ENCODE results near the gene LXN. TPM values are rescaled to one million over a fixed set of nuclear protein-coding genes. Genes with fewer than 3 reads are reported as not detected.

Gene LXN
- total RNA-seq, 1 donor from 2014 or later = 18.1 TPM

GRCh38 chr3:158709666-158710083 is 37.2 kb upstream of the LXN start:
- Histone ChIP-seq H3K27me3 (ENCODE audit: insufficient read depth, low read length) (no peaks in the 10 kb centered on the region), H4K20me1 (ENCODE audit: insufficient read depth, low read length) (no peaks in the 10 kb centered on the region), H3K4me1 (ENCODE audit: insufficient read depth, low read length) (peaks cover 48% of the 10 kb centered on the region), H3K4me3 (ENCODE audit: insufficient read depth, low read depth, low read length) (no peak overlapping the region), H3K9ac (ENCODE audit: low read length) (peak overlapping the region; percentile 41), H2AFZ (ENCODE audit: low read depth, low read length) (no peak overlapping the region), H3K27ac (ENCODE audit: low read depth, low read length) (peak overlapping the region; percentile 83), H3K9me3 (ENCODE audit: insufficient read depth, low read depth, low read length) (no peaks in the 10 kb centered on the region), H3K79me2 (ENCODE audit: insufficient read depth, low read length) (peaks cover 2% of the 10 kb centered on the region), H3K4me2 (ENCODE audit: low read length) (peak overlapping the region; percentile 43), H3K36me3 (ENCODE audit: insufficient read depth, low read length) (peaks cover 8% of the 10 kb centered on the region)
- peaks cover 56% of the 10 kb centered on the region for H3K4me1 Mint-ChIP-seq (ENCODE audit: low read depth, unreplicated experiment)
- peak overlapping the region; percentile 97 for H3K27ac Mint-ChIP-seq (ENCODE audit: unreplicated experiment)
- peaks cover 7% of the 10 kb centered on the region for H3K36me3 Mint-ChIP-seq (ENCODE audit: low read depth, unreplicated experiment)
- H3K9me3 Mint-ChIP-seq (ENCODE audit: unreplicated experiment) = peaks cover 4% of the 10 kb centered on the region
- no peak for TF ChIP-seq EZH2 (IDR thresholded peaks at IDR 0.05; ENCODE audit: insufficient read depth, low read length)
- FAIRE-seq (peak; percentile 98), DNase-seq (ENCODE audit: low read depth) (peak; percentile 100)
- no peaks in the 10 kb centered on the region for H3K27me3 Mint-ChIP-seq (ENCODE audit: low read depth, unreplicated experiment)
- peak overlapping the region; percentile 8 for H3K4me3 Mint-ChIP-seq (ENCODE audit: unreplicated experiment)

GRCh38 chr3:158703566-158703965 is 31.1 kb upstream of the LXN start:
- Histone ChIP-seq H3K9ac (ENCODE audit: low read length) (peak overlapping the region; percentile 49), H3K36me3 (ENCODE audit: insufficient read depth, low read length) (peaks cover 8% of the 10 kb centered on the region), H3K27ac (ENCODE audit: low read depth, low read length) (peak overlapping the region; percentile 84), H3K79me2 (ENCODE audit: insufficient read depth, low read length) (peaks cover 10% of the 10 kb centered on the region), H3K4me2 (ENCODE audit: low read length) (peak overlapping the region; percentile 70), H3K9me3 (ENCODE audit: insufficient read depth, low read depth, low read length) (no peaks in the 10 kb centered on the region), H3K4me3 (ENCODE audit: insufficient read depth, low read depth, low read length) (no peak overlapping the region), H3K4me1 (ENCODE audit: insufficient read depth, low read length) (peaks cover 36% of the 10 kb centered on the region), H4K20me1 (ENCODE audit: insufficient read depth, low read length) (no peaks in the 10 kb centered on the region), H3K27me3 (ENCODE audit: insufficient read depth, low read length) (no peaks in the 10 kb centered on the region), H2AFZ (ENCODE audit: low read depth, low read length) (no peak overlapping the region)
- peaks cover 15% of the 10 kb centered on the region for H3K4me1 Mint-ChIP-seq (ENCODE audit: low read depth, unreplicated experiment)
- no peaks in the 10 kb centered on the region for H3K27me3 Mint-ChIP-seq (ENCODE audit: low read depth, unreplicated experiment)
- peaks cover 14% of the 10 kb centered on the region for H3K36me3 Mint-ChIP-seq (ENCODE audit: low read depth, unreplicated experiment)
- H3K27ac Mint-ChIP-seq (ENCODE audit: unreplicated experiment) = peak overlapping the region; percentile 38
- H3K9me3 Mint-ChIP-seq (ENCODE audit: unreplicated experiment) = peaks cover 2% of the 10 kb centered on the region
- no peak for FAIRE-seq
- no peak overlapping the region for H3K4me3 Mint-ChIP-seq (ENCODE audit: unreplicated experiment)
- peak; percentile 71 for DNase-seq (ENCODE audit: low read depth)
- TF ChIP-seq CTCF (IDR thresholded peaks at IDR 0.05; ENCODE audit: insufficient read depth, low read depth, low read length) (no peak), EZH2 (IDR thresholded peaks at IDR 0.05; ENCODE audit: insufficient read depth, low read length) (no peak)

GRCh38 chr3:158702815-158703481 is 30.5 kb upstream of the LXN start:
- Histone ChIP-seq H4K20me1 (ENCODE audit: insufficient read depth, low read length) (no peaks in the 10 kb centered on the region), H3K27me3 (ENCODE audit: insufficient read depth, low read length) (no peaks in the 10 kb centered on the region), H3K9ac (ENCODE audit: low read length) (peak overlapping the region; percentile 49), H3K9me3 (ENCODE audit: insufficient read depth, low read depth, low read length) (no peaks in the 10 kb centered on the region), H2AFZ (ENCODE audit: low read depth, low read length) (no peak overlapping the region), H3K27ac (ENCODE audit: low read depth, low read length) (peak overlapping the region; percentile 84), H3K79me2 (ENCODE audit: insufficient read depth, low read length) (peaks cover 10% of the 10 kb centered on the region), H3K4me1 (ENCODE audit: insufficient read depth, low read length) (peaks cover 36% of the 10 kb centered on the region), H3K4me3 (ENCODE audit: insufficient read depth, low read depth, low read length) (no peak overlapping the region), H3K36me3 (ENCODE audit: insufficient read depth, low read length) (peaks cover 6% of the 10 kb centered on the region), H3K4me2 (ENCODE audit: low read length) (peak overlapping the region; percentile 70)
- DNase-seq (ENCODE audit: low read depth) = peak; percentile 81
- Mint-ChIP-seq H3K27me3 (ENCODE audit: low read depth, unreplicated experiment) (no peaks in the 10 kb centered on the region), H3K27ac (ENCODE audit: unreplicated experiment) (peak overlapping the region; percentile 38), H3K9me3 (ENCODE audit: unreplicated experiment) (peaks cover 2% of the 10 kb centered on the region), H3K4me3 (ENCODE audit: unreplicated experiment) (no peak overlapping the region), H3K36me3 (ENCODE audit: low read depth, unreplicated experiment) (peaks cover 15% of the 10 kb centered on the region), H3K4me1 (ENCODE audit: low read depth, unreplicated experiment) (peaks cover 15% of the 10 kb centered on the region)
- no peak for TF ChIP-seq EZH2 (IDR thresholded peaks at IDR 0.05; ENCODE audit: insufficient read depth, low read length)
- no peak for TF ChIP-seq CTCF (IDR thresholded peaks at IDR 0.05; ENCODE audit: insufficient read depth, low read depth, low read length)
- FAIRE-seq = peak; percentile 39
